Esophagus (tissue), 2 donors: Measurements from ENCODE around the gene TSEN2. TPM values are rescaled to one million over a fixed set of nuclear protein-coding genes. Genes with fewer than 3 reads are reported as not detected.

Source experiments
- H3K27ac ChIP-seq, 2 donors: one replicate each; pipeline ENCODE4 v1.5.1; 2013; ENCODE audit warnings: low read depth in 2 of 2, mild to moderate bottlenecking in 2 of 2, inconsistent platforms in 1 of 2, low read length in 1 of 2, moderate library complexity in 1 of 2
- H3K27me3 ChIP-seq, 2 donors: one replicate each; pipeline ENCODE4 v1.6.1; 2013; ENCODE audit warnings: low read length in 2 of 2, control low read depth in 1 of 2, mild to moderate bottlenecking in 1 of 2; ENCODE audit not compliant: insufficient read depth in 2 of 2, control insufficient read depth in 1 of 2
- H3K36me3 ChIP-seq, 2 donors: one replicate each; pipeline ENCODE4 v1.6.1; 2013; ENCODE audit warnings: low read length in 1 of 2; ENCODE audit not compliant: control insufficient read depth in 2 of 2, insufficient read depth in 2 of 2
- H3K4me1 ChIP-seq, 2 donors: one replicate each; pipeline ENCODE4 v1.6.1; 2013; ENCODE audit warnings: low read length in 1 of 2; ENCODE audit not compliant: control insufficient read depth in 2 of 2, insufficient read depth in 2 of 2
- H3K4me3 ChIP-seq, 2 donors: one replicate each; pipeline ENCODE4 v1.5.1; 2013; ENCODE audit warnings: low read length in 2 of 2, mild to moderate bottlenecking in 2 of 2, low read depth in 1 of 2, moderate library complexity in 1 of 2
- H3K9me3 ChIP-seq, 2 donors: one replicate each; pipeline ENCODE4 v1.6.1; 2013; ENCODE audit warnings: mild to moderate bottlenecking in 2 of 2, low read depth in 1 of 2, low read length in 1 of 2, moderate library complexity in 1 of 2; ENCODE audit not compliant: control insufficient read depth in 2 of 2, insufficient read depth in 1 of 2
- WGBS, 2 donors: extraction: QIAGEN DNeasy Blood & Tissue Kit; methylation state at CpG; one replicate each; pipeline ENCODE4 v1.1.7; 2013; 5-methylcytosine and 5-hydroxymethylcytosine counted together
- polyA plus RNA-seq, 2 donors: library from polyadenylated mRNA; stranded (reverse); fragments of 200-250 nt; gene quantifications; one replicate each; pipeline ENCODE4 v1.2.3, GENCODE V29; 2013
- donor health status: healthy with polysubstance abuse.
- donor health status: Bipolar disorder and iron deficiency.

TSEN2 gene
- polyA plus RNA-seq, result 10 to 100 TPM in 1 of 2 donors, 1 to 10 TPM in 1; 9.8 to 15.3 TPM

DNA sequence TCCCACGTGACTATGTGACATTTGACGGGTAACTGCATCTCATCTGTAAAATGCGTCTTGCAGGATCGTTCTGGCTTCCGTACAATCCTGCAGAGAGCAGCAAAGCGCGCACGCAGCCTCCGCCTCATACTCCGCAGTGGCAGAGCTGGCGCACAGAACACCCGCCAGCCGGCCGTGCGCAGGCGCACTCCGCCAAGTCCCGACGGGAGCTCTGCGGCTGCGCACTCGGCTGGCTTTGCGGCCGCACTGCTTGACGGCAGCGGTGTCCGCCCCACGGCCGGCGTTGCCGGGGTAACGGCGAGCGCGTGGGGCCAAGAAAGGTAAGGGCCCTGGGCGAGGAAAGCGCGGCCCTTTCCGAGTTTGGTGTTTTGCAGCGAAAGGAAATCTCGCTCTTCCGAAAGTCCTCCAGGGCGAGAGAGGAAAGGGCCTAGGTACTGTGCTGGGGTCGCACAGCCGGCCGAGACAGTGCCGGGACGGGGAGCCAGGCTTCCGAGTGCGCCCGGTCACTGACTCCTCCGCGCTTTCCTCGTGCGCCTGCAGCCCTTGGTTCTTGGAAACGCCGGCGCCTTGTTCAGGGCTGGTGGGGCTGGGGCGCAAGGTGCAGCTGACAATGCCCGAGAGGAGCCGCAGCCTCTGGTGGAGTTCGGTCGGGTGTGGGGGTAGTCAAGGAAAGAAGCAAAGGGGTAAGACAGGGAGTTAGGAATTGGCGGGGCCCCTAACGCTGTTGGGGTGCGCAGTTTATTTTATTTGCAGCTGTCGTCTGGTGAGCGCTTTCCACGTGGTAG lies at the start of gene TSEN2:
Gene TSEN2 (plus strand): TSS at position 283 of the 785 bp plus-strand sequence. CDS start 5,321 bp downstream, outside the sequence.
- WGBS, 2 donors, result 0% methylated on average over 69 of the region's 69 CpGs
- Histone ChIP-seq H3K4me3 (peak within 1 kb of the TSS; percentile 55 to 82), H3K9me3 (no peaks in the 10 kb centered on the region), H3K27ac (peak within 1 kb of the TSS; percentile 65 to 76), H3K36me3 (no peaks in the 10 kb centered on the region), H3K4me1 (peaks cover 0 to 8% of the 10 kb centered on the region in 2 donors), H3K27me3 (no peaks in the 10 kb centered on the region)

GRCh38 chr3:12436514-12437220 lies 47.6 kb upstream of the TSEN2 start:
- Histone ChIP-seq H3K27me3 (no peaks in the 10 kb centered on the region), H3K4me1 (no peaks in the 10 kb centered on the region), H3K9me3 (no peaks in the 10 kb centered on the region), H3K36me3 (no peaks in the 10 kb centered on the region), H3K27ac (no peak overlapping the region), H3K4me3 (no peak overlapping the region)
- WGBS, 2 donors, result 66 to 74% methylated on average over 12 of the region's 12 CpGs

GRCh38 chr3:12437221-12437605 lies 47.1 kb upstream of the TSEN2 start:
- H3K4me3 ChIP-seq, result no peak overlapping the region
- 93 to 94% methylated on average over 6 of the region's 6 CpGs for WGBS, 2 donors
- H3K27me3 ChIP-seq, result no peaks in the 10 kb centered on the region
- H3K9me3 ChIP-seq, result no peaks in the 10 kb centered on the region
- no peaks in the 10 kb centered on the region for H3K4me1 ChIP-seq
- H3K27ac ChIP-seq, result no peak overlapping the region
- no peaks in the 10 kb centered on the region for H3K36me3 ChIP-seq

- Histone ChIP-seq H3K36me3 (no peaks in the 10 kb centered on the region), H3K4me3 (no peak overlapping the region), H3K27ac (no peak overlapping the region), H3K4me1 (no peaks in the 10 kb centered on the region), H3K9me3 (no peaks in the 10 kb centered on the region), H3K27me3 (no peaks in the 10 kb centered on the region)
- WGBS, 2 donors, result 88 to 89% methylated on average over 13 of the region's 13 CpGs
These were observed 46.4 kb upstream of the TSEN2 start for GRCh38 chr3:12437861-12438260.

DNA sequence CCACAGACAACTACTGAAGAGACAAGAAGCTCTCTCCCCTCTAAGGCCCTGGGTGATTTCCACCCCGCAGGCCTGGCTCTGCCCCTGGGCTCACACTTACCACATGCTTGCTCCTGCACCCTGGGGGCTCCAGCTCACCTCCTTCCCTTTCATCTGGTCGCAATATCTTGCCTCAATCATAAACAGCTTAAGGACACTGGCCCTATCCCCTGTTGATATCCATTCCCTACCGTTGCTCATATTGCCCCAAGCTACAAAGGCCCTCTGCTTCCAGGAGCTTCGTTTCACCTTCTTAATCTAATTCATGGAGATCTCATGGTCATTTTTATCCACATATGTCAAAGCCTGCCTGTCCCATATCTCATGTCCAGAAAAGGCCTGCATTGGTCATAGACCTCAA lies 46.0 kb upstream of the TSEN2 start:
- H3K4me3 ChIP-seq, result no peak overlapping the region
- H3K27ac ChIP-seq, result no peak overlapping the region
- H3K36me3 ChIP-seq, result no peaks in the 10 kb centered on the region
- 85 to 88% methylated on average over 4 of the region's 4 CpGs for WGBS, 2 donors
- H3K9me3 ChIP-seq, result no peaks in the 10 kb centered on the region
- H3K27me3 ChIP-seq, result no peaks in the 10 kb centered on the region
- no peaks in the 10 kb centered on the region for H3K4me1 ChIP-seq

DNA sequence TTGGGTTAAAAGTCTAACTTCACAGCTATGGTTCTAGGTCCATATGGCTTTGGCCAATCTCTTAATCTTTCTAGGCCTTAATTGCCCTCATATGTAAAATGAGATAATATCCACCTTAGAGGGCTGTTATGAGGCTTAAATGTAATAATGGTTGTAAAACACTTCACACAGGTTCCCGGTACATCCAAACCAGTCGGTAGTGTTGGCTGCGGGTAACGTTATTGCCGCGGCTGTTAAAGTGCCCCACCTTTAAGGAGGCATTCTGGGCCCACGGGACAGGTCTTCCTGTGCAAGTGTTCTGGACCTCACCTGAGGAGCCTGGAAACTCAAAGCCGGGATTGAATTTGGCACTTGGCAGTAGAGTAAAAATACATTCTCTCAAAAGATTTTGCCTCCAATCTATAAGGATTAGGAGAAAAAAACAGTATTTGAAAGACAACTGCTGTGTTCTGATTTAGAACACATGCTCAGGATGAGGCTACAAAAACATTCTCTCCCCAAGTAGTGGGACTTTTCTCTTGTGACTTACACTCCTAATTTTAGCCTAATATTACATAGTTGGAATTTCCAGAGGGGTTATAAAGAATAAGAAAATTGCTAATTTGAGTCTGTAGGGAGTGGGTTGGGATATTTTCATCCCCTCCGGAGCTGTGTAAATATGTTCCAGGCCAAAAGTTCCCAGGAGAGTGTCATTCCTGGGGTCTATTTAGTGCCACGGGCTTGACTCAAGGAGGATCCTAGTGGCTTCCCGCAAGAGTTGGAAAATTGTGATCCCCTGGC lies 44.9 kb upstream of the TSEN2 start:
- 81 to 84% methylated on average over 11 of the region's 11 CpGs for whole genome bisulfite sequencing, 2 donors
- H3K4me3 ChIP-seq, result no peak overlapping the region
- no peaks in the 10 kb centered on the region for H3K27me3 ChIP-seq
- H3K36me3 ChIP-seq, result no peaks in the 10 kb centered on the region
- H3K4me1 ChIP-seq, result no peaks in the 10 kb centered on the region
- H3K27ac ChIP-seq, result no peak overlapping the region
- peaks cover 0 to 3% of the 10 kb centered on the region in 2 donors for H3K9me3 ChIP-seq

GRCh38 chr3:12440927-12441714 lies 43.2 kb upstream of the TSEN2 start:
- Histone ChIP-seq H3K27ac (no peak overlapping the region), H3K4me1 (no peaks in the 10 kb centered on the region), H3K36me3 (no peaks in the 10 kb centered on the region), H3K4me3 (no peak overlapping the region), H3K9me3 (peaks cover 0 to 3% of the 10 kb centered on the region in 2 donors), H3K27me3 (no peaks in the 10 kb centered on the region)
- 53 to 61% methylated on average over 19 to 21 of the region's 21 CpGs for WGBS, 2 donors

GRCh38 chr3:12442654-12443501 lies 41.4 kb upstream of the TSEN2 start:
- Histone ChIP-seq H3K4me3 (no peak overlapping the region), H3K27me3 (no peaks in the 10 kb centered on the region), H3K27ac (no peak overlapping the region), H3K9me3 (peaks cover 0 to 3% of the 10 kb centered on the region in 2 donors), H3K4me1 (no peaks in the 10 kb centered on the region), H3K36me3 (no peaks in the 10 kb centered on the region)
- WGBS, 2 donors, result 76 to 83% methylated on average over 20 of the region's 20 CpGs
